ENCODE data around the gene RBAK. TPM values are rescaled to one million over a fixed set of nuclear protein-coding genes. Genes with fewer than 3 reads are reported as not detected.

Gene RBAK
- total RNA-seq, 4 donors from 2014 or later = 10.9 to 13.2 (median 11.8) TPM

DNA sequence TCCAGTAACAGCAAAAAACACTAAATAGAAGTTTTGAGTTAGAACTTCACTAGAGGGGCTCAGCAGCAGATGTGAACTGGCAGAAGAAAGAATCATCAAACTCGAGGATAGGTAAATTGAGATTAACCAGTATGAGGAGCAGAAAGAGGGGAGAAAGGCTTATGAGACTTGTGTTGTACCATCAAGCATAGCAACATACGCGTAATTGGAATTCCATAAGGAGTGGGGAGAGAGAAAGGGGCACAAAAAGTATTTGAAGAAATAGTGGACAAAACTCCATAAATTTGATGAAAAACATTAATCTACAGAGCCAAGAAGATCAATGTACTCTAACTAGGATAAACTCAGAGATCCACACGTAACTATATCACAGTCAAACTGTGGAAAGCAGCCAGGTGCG is 48.3 kb downstream of the RBAK start:
- Histone ChIP-seq H3K27me3 (no peaks in the 10 kb centered on the region), H3K4me3 (no peak overlapping the region), H3K27ac (no peak overlapping the region), H3K36me3 (no peaks in the 10 kb centered on the region), H3K9me3 (peaks cover 0 to 23% (median 7%) of the 10 kb centered on the region in 4 donors), H3K4me1 (no peaks in the 10 kb centered on the region)
- TF ChIP-seq POLR2A (IDR thresholded peaks at IDR 0.05) = no peak
- TF ChIP-seq, protein P1, sequence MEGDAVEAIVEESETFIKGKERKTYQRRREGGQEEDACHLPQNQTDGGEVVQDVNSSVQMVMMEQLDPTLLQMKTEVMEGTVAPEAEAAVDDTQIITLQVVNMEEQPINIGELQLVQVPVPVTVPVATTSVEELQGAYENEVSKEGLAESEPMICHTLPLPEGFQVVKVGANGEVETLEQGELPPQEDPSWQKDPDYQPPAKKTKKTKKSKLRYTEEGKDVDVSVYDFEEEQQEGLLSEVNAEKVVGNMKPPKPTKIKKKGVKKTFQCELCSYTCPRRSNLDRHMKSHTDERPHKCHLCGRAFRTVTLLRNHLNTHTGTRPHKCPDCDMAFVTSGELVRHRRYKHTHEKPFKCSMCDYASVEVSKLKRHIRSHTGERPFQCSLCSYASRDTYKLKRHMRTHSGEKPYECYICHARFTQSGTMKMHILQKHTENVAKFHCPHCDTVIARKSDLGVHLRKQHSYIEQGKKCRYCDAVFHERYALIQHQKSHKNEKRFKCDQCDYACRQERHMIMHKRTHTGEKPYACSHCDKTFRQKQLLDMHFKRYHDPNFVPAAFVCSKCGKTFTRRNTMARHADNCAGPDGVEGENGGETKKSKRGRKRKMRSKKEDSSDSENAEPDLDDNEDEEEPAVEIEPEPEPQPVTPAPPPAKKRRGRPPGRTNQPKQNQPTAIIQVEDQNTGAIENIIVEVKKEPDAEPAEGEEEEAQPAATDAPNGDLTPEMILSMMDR (IDR thresholded peaks at IDR 0.05) = no peak
- no peak for DNase-seq

DNA sequence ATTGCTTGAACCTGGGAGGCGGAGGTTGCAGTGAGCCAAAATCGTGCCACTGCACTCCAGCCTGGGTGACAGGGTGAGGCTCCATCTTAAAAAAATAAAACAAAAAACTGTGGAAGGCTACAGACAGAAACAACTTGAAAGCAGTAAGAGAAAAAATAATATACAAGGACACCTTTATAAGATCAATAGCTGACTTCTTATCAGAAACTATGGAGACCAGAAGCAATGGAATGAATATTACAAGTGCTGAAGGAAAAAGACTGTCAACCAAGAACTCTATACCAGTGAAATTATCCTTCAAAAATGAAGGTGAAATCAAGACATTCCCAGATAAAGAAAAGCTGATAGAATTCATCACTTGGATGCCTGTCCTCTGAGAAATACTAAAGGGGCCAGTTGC is 49.0 kb downstream of the RBAK start:
- DNase-seq = no peak
- no peak for TF ChIP-seq POLR2A (IDR thresholded peaks at IDR 0.05)
- TF ChIP-seq, protein P1 (IDR thresholded peaks at IDR 0.05) = no peak
- no peaks in the 10 kb centered on the region for H3K27me3 ChIP-seq
- H3K4me1 ChIP-seq = no peaks in the 10 kb centered on the region
- H3K27ac ChIP-seq = no peak overlapping the region
- H3K36me3 ChIP-seq = no peaks in the 10 kb centered on the region
- H3K4me3 ChIP-seq = no peak overlapping the region
- peaks cover 0 to 23% (median 7%) of the 10 kb centered on the region in 4 donors for H3K9me3 ChIP-seq

DNA sequence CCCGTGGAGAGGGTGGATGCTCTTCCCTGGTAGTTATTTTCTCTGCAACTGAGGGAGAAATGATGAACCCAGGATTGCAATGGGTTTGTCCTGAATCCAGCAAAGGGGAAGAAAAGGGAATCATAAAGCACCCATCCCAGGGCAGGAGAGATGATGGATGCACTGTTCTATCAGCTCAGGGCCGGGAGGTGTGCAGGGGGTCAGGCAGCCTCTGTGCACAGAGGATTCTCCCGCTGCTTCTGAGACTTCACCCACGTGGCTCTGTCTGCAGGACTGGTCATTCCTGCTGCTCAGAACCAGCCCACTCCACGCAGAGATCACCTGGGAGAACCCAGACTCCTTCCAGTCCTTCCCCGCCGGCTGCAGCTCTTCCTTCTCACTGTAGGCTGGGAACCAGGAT is 70.7 kb downstream of the RBAK start:
- no peak for DNase-seq
- no peak overlapping the region for H3K4me3 ChIP-seq
- TF ChIP-seq, protein P1 (IDR thresholded peaks at IDR 0.05) = no peak
- no peak for TF ChIP-seq POLR2A (IDR thresholded peaks at IDR 0.05)
- H3K9me3 ChIP-seq = no peaks in the 10 kb centered on the region
- H3K36me3 ChIP-seq = no peaks in the 10 kb centered on the region
- no peaks in the 10 kb centered on the region for H3K27me3 ChIP-seq
- no peaks in the 10 kb centered on the region for H3K4me1 ChIP-seq
- H3K27ac ChIP-seq = no peak overlapping the region

DNA sequence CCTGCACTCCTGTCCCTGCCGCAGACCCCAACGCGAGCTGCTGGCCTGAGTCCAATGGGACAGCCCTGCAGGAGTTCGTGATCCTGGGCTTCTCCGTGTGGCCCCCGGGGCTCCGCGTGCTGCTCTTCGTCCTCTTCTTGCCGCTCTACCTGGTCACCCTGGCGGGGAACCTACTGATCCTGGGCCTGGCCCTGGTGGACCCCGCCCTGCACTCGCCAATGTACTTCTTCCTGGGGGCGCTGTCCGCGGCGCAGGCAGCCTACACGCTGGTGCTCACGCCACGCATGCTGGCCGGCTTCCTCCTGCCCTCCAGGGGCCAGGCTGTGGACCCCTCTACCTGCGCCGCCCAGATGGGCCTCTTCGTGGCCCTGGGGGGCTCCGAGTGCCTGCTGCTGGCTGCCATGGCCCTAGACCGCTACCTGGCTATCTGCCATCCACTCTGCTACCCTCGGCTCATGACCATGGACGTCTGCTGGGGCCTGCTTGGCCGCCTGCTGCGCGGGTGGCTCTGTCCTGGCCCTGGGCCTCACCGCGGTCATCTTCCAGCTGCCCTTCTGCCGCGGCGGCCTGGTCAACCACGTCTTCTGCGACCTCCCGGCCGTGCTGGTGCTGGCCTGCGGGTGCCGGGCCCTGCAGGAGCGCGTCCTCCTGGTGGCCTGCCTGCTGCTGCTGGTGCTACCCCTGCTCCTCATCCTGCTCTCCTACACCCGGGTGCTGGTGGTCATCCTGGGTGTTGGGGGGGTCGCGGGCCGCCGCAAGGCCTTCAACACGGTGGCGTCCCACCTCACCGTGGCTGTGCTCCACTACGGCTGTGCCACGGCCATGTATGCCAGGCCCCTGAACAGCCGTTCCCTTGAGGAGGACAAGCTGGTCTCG is 71.7 kb downstream of the RBAK start:
- H3K4me1 ChIP-seq = no peaks in the 10 kb centered on the region
- no peaks in the 10 kb centered on the region for H3K36me3 ChIP-seq
- H3K9me3 ChIP-seq = no peaks in the 10 kb centered on the region
- DNase-seq = no peak
- no peak overlapping the region for H3K27ac ChIP-seq
- TF ChIP-seq, protein P1 (IDR thresholded peaks at IDR 0.05) = no peak
- no peak for TF ChIP-seq POLR2A (IDR thresholded peaks at IDR 0.05)
- H3K27me3 ChIP-seq = no peaks in the 10 kb centered on the region
- no peak overlapping the region for H3K4me3 ChIP-seq

Small RNAs within 50 kb of the gene (small RNA-seq; reads per million reads assigned to genes)
- gene AC092032.1 = 0 reads per million in 2 donors

Other genes with a start within 250 kb of the RBAK start
- not detected for gene PAPOLB, start 183.8 kb upstream of the RBAK start, total RNA-seq
- gene RADIL, start 162.1 kb upstream of the RBAK start, total RNA-seq = 10 to 100 TPM in 1 of 4 donors, 1 to 10 TPM in 3; 1.1 to 16.5 (median 4.5) TPM
- gene MMD2, start 86.7 kb upstream of the RBAK start, total RNA-seq = not detected
- gene WIPI2, start 144.4 kb downstream of the RBAK start, total RNA-seq = 10 to 100 TPM; 45.7 to 67.7 (median 50.0) TPM
- gene SLC29A4, start 237.1 kb downstream of the RBAK start, total RNA-seq = 10 to 100 TPM in 1 of 4 donors, 1 to 10 TPM in 3; 3.2 to 12.4 (median 4.6) TPM